ENCODE measurements around the gene TCAIM. TPM values are rescaled to one million over a fixed set of nuclear protein-coding genes. Genes with fewer than 3 reads are reported as not detected.

Gene TCAIM
- total RNA-seq, 2 donors from 2014 or later, result 23.2 to 26.3 TPM

GRCh38 chr3:44387404-44387803 lies 48.8 kb downstream of the TCAIM start:
- Histone ChIP-seq H3K4me3 (ENCODE audit: low read length) (no peak overlapping the region), H3K4me1 (ENCODE audit: control insufficient read depth, insufficient read depth, low read length) (no peaks in the 10 kb centered on the region), H3K27me3 (ENCODE audit: control insufficient read depth, insufficient read depth, low read length, poor library complexity, severe bottlenecking) (no peaks in the 10 kb centered on the region), H3K9me3 (ENCODE audit: control insufficient read depth, low read length) (peaks cover 14% of the 10 kb centered on the region), H3K9ac (ENCODE audit: extremely low read depth, low read length, poor library complexity, severe bottlenecking) (no peak overlapping the region), H3K36me3 (ENCODE audit: control insufficient read depth, insufficient read depth, low read length) (peaks cover 3% of the 10 kb centered on the region), H3K27ac (ENCODE audit: low read depth, low read length) (no peak overlapping the region)
- peaks cover 18% of the 10 kb centered on the region for H3K9me3 Mint-ChIP-seq
- peaks cover 9% of the 10 kb centered on the region for H3K36me3 Mint-ChIP-seq (ENCODE audit: low read depth)
- no peaks in the 10 kb centered on the region for H3K27me3 Mint-ChIP-seq (ENCODE audit: insufficient read depth)
- 93 to 97% methylated on average over 2 to 7 of the region's 7 CpGs for WGBS, 2 experiments (ENCODE audit: insufficient coverage in 1 of 2, insufficient read length in 1 of 2)
- H3K27ac Mint-ChIP-seq, result no peak overlapping the region
- no peak for DNase-seq
- no peak for TF ChIP-seq CTCF (conservative IDR thresholded peaks at IDR 0.05)
- no peak overlapping the region for H3K4me3 Mint-ChIP-seq
- H3K4me1 Mint-ChIP-seq, result no peaks in the 10 kb centered on the region

GRCh38 chr3:44392489-44392888 lies 53.9 kb downstream of the TCAIM start:
- no peak overlapping the region for H3K27ac ChIP-seq (ENCODE audit: low read depth, low read length)
- peaks cover 1% of the 10 kb centered on the region for H3K9me3 Mint-ChIP-seq
- peaks cover 10% of the 10 kb centered on the region for H3K36me3 Mint-ChIP-seq (ENCODE audit: low read depth)
- peaks cover 1% of the 10 kb centered on the region for H3K9me3 ChIP-seq (ENCODE audit: control insufficient read depth, low read length)
- H3K36me3 ChIP-seq (ENCODE audit: control insufficient read depth, insufficient read depth, low read length), result peaks cover 5% of the 10 kb centered on the region
- H3K4me1 Mint-ChIP-seq, result no peaks in the 10 kb centered on the region
- no peak overlapping the region for H3K9ac ChIP-seq (ENCODE audit: extremely low read depth, low read length, poor library complexity, severe bottlenecking)
- H3K27ac Mint-ChIP-seq, result no peak overlapping the region
- no peak for DNase-seq
- no peak for TF ChIP-seq CTCF (conservative IDR thresholded peaks at IDR 0.05)
- no peaks in the 10 kb centered on the region for H3K27me3 ChIP-seq (ENCODE audit: control insufficient read depth, insufficient read depth, low read length, poor library complexity, severe bottlenecking)
- no peak overlapping the region for H3K4me3 ChIP-seq (ENCODE audit: low read length)
- no peaks in the 10 kb centered on the region for H3K27me3 Mint-ChIP-seq (ENCODE audit: insufficient read depth)
- H3K4me1 ChIP-seq (ENCODE audit: control insufficient read depth, insufficient read depth, low read length), result no peaks in the 10 kb centered on the region
- WGBS, 2 experiments (ENCODE audit: insufficient coverage in 1 of 2, insufficient read length in 1 of 2), result 100% methylated on average over 1 of the region's 1 CpG; no CpG with 5 or more reads in 1 of the 2 experiments
- no peak overlapping the region for H3K4me3 Mint-ChIP-seq

GRCh38 chr3:44395714-44396113 lies 57.1 kb downstream of the TCAIM start:
- no peak overlapping the region for H3K9ac ChIP-seq (ENCODE audit: extremely low read depth, low read length, poor library complexity, severe bottlenecking)
- H3K27ac ChIP-seq (ENCODE audit: low read depth, low read length), result no peak overlapping the region
- TF ChIP-seq CTCF (conservative IDR thresholded peaks at IDR 0.05), result no peak
- H3K36me3 ChIP-seq (ENCODE audit: control insufficient read depth, insufficient read depth, low read length), result peaks cover 5% of the 10 kb centered on the region
- no peaks in the 10 kb centered on the region for H3K9me3 ChIP-seq (ENCODE audit: control insufficient read depth, low read length)
- H3K27ac Mint-ChIP-seq, result no peak overlapping the region
- no peaks in the 10 kb centered on the region for H3K27me3 ChIP-seq (ENCODE audit: control insufficient read depth, insufficient read depth, low read length, poor library complexity, severe bottlenecking)
- peaks cover 9% of the 10 kb centered on the region for H3K36me3 Mint-ChIP-seq (ENCODE audit: low read depth)
- no peaks in the 10 kb centered on the region for H3K9me3 Mint-ChIP-seq
- no peak for DNase-seq
- H3K27me3 Mint-ChIP-seq (ENCODE audit: insufficient read depth), result no peaks in the 10 kb centered on the region
- H3K4me3 Mint-ChIP-seq, result no peak overlapping the region
- H3K4me3 ChIP-seq (ENCODE audit: low read length), result no peak overlapping the region
- H3K4me1 ChIP-seq (ENCODE audit: control insufficient read depth, insufficient read depth, low read length), result no peaks in the 10 kb centered on the region
- no peaks in the 10 kb centered on the region for H3K4me1 Mint-ChIP-seq
- WGBS, 2 experiments (ENCODE audit: insufficient coverage in 1 of 2, insufficient read length in 1 of 2), result 95 to 96% methylated on average over 5 to 9 of the region's 9 CpGs
